CD4-positive, CD25-positive, alpha-beta regulatory T cell (primary cell): ENCODE measurements around the gene ENO2. TPM values are rescaled to one million over a fixed set of nuclear protein-coding genes. Genes with fewer than 3 reads are reported as not detected.

Experiments
- ATAC-seq, 2 donors: fragments of 150-1000 bp; cut with Tn5 transposase; one replicate each; pipeline ENCODE4 v1.10.0; 2021; ENCODE audit warnings: low read depth in 2 of 2, moderate number of reproducible peaks in 2 of 2, moderate library complexity in 1 of 2
- DNase-seq, 3 donors: peaks; one replicate each; pipeline versions ENCODE4 v3.0.0 to v3.0.0-alpha.2; 2012 to 2022; ENCODE audit warnings: mixed read lengths in 1 of 3
- H3K27ac ChIP-seq: one replicate; pipeline ENCODE4 v1.7.0; 2013; ENCODE audit warnings: mild to moderate bottlenecking, low read length; ENCODE audit not compliant: insufficient read depth, poor library complexity, severe bottlenecking
- H3K27me3 ChIP-seq: one replicate; pipeline ENCODE4 v1.7.0; 2013; ENCODE audit warnings: low read length; ENCODE audit not compliant: control insufficient read depth, insufficient read depth
- H3K36me3 ChIP-seq: one replicate; pipeline ENCODE4 v1.7.0; 2013; ENCODE audit warnings: mild to moderate bottlenecking, low read length, moderate library complexity; ENCODE audit not compliant: control insufficient read depth, insufficient read depth
- H3K4me1 ChIP-seq: 2 replicates; pipeline ENCODE4 v1.7.0; 2013; ENCODE audit warnings: mild to moderate bottlenecking, low read length; ENCODE audit not compliant: insufficient read depth, control insufficient read depth, poor library complexity, severe bottlenecking
- H3K4me3 ChIP-seq: one replicate; pipeline ENCODE4 v1.7.0; 2013; ENCODE audit warnings: low read depth, mild to moderate bottlenecking, low read length, moderate library complexity
- H3K9me3 ChIP-seq, 2 experiments: 1 replicate in 1 of 2; 2 replicates in 1 of 2; pipeline ENCODE4 v1.7.0; 2013; ENCODE audit warnings: low read length in 2 of 2, mild to moderate bottlenecking in 1 of 2, moderate library complexity in 1 of 2; ENCODE audit not compliant: control insufficient read depth in 2 of 2
- H3K27ac Mint-ChIP-seq, 3 donors: one replicate each; pipeline ENCODE4 v1.8.0; 2020 to 2022; ENCODE audit warnings: mild to moderate bottlenecking in 3 of 3, mixed read lengths in 3 of 3, moderate library complexity in 2 of 3
- H3K27me3 Mint-ChIP-seq: one replicate; pipeline ENCODE4 v1.8.0; 2022; ENCODE audit warnings: mild to moderate bottlenecking, mixed read lengths
- H3K36me3 Mint-ChIP-seq: one replicate; pipeline ENCODE4 v1.8.0; 2020; ENCODE audit warnings: mixed read lengths
- H3K4me1 Mint-ChIP-seq, 4 donors: one replicate each; pipeline ENCODE4 v1.8.0; 2020 to 2022; ENCODE audit warnings: mixed read lengths in 4 of 4, mild to moderate bottlenecking in 1 of 4
- H3K4me3 Mint-ChIP-seq, 4 donors: one replicate each; pipeline ENCODE4 v1.8.0; 2020 to 2022; ENCODE audit warnings: mild to moderate bottlenecking in 4 of 4, mixed read lengths in 4 of 4, moderate library complexity in 3 of 4
- H3K9me3 Mint-ChIP-seq, 7 donors: one replicate each; pipeline ENCODE4 v1.8.0; 2020 to 2022; ENCODE audit warnings: mixed read lengths in 7 of 7, mild to moderate bottlenecking in 3 of 7, moderate library complexity in 2 of 7
- polyA plus RNA-seq, 4 donors: library from polyadenylated mRNA; unstranded; fragments of 300-500 nt; fragmentation: Illumina TruSeq; gene quantifications; one replicate each; pipeline ENCODE4 v1.2.3, GENCODE V29; 2021
- total RNA-seq: library from RNA; stranded (reverse); gene quantifications from one replicate; pipeline ENCODE4 v1.2.3, GENCODE V29; 2022

The ENO2 gene
- total and polyA plus RNA-seq, 5 donors from 2014 or later: 18.1 to 88.2 (median 23.2) TPM

DNA sequence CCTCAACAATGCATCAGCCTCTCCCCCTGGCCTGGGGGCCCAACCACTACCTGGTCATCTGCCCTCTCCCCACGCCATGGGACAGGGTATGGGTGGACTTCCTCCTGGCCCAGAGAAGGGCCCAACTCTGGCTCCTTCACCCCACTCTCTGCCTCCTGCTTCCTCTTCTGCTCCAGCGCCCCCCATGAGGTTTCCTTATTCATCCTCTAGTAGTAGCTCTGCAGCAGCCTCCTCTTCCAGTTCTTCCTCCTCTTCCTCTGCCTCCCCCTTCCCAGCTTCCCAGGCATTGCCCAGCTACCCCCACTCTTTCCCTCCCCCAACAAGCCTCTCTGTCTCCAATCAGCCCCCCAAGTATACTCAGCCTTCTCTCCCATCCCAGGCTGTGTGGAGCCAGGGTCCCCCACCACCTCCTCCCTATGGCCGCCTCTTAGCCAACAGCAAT, 21.8 kb downstream of the ENO2 start:
- no peaks in the 10 kb centered on the region for H3K9me3 ChIP-seq
- H3K36me3 ChIP-seq: peaks cover 5% of the 10 kb centered on the region
- no peaks in the 10 kb centered on the region for H3K9me3 Mint-ChIP-seq
- H3K27ac Mint-ChIP-seq: peak overlapping the region; percentile 91 to 97 (median 95)
- peak overlapping the region; percentile 93 for H3K27ac ChIP-seq
- H3K4me1 ChIP-seq: peaks cover 34% of the 10 kb centered on the region
- no peak overlapping the region for H3K4me3 ChIP-seq
- H3K4me1 Mint-ChIP-seq: peaks cover 4 to 67% (median 28%) of the 10 kb centered on the region in 4 donors
- H3K4me3 Mint-ChIP-seq: peak overlapping the region; percentile 84 to 94 (median 89)
- no peaks in the 10 kb centered on the region for H3K27me3 Mint-ChIP-seq
- ATAC-seq: no peak
- no peak for DNase-seq
- H3K27me3 ChIP-seq: no peaks in the 10 kb centered on the region
- H3K36me3 Mint-ChIP-seq: peaks cover 12% of the 10 kb centered on the region

DNA sequence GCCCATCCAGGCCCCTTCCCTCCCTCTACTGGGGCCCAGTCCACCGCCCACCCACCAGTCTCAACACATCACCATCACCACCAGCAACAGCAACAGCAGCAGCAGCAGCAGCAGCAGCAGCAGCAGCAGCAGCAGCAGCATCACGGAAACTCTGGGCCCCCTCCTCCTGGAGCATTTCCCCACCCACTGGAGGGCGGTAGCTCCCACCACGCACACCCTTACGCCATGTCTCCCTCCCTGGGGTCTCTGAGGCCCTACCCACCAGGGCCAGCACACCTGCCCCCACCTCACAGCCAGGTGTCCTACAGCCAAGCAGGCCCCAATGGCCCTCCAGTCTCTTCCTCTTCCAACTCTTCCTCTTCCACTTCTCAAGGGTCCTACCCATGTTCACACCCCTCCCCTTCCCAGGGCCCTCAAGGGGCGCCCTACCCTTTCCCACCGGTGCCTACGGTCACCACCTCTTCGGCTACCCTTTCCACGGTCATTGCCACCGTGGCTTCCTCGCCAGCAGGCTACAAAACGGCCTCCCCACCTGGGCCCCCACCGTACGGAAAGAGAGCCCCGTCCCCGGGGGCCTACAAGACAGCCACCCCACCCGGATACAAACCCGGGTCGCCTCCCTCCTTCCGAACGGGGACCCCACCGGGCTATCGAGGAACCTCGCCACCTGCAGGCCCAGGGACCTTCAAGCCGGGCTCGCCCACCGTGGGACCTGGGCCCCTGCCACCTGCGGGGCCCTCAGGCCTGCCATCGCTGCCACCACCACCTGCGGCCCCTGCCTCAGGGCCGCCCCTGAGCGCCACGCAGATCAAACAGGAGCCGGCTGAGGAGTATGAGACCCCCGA, 22.5 kb downstream of the ENO2 start:
- ATAC-seq (no peak), DNase-seq (peak; percentile 48 to 71 (median 57))
- H3K4me1 ChIP-seq: peaks cover 34% of the 10 kb centered on the region
- H3K27ac ChIP-seq: peak overlapping the region; percentile 93
- peak overlapping the region; percentile 41 for H3K4me3 ChIP-seq
- no peaks in the 10 kb centered on the region for H3K9me3 ChIP-seq
- no peaks in the 10 kb centered on the region for H3K9me3 Mint-ChIP-seq
- H3K4me3 Mint-ChIP-seq: peak overlapping the region; percentile 84 to 94 (median 89)
- no peaks in the 10 kb centered on the region for H3K27me3 ChIP-seq
- H3K27me3 Mint-ChIP-seq: no peaks in the 10 kb centered on the region
- H3K4me1 Mint-ChIP-seq: peaks cover 4 to 64% (median 28%) of the 10 kb centered on the region in 4 donors
- peaks cover 12% of the 10 kb centered on the region for H3K36me3 Mint-ChIP-seq
- H3K27ac Mint-ChIP-seq: peak overlapping the region; percentile 91 to 97 (median 95)
- H3K36me3 ChIP-seq: peaks cover 5% of the 10 kb centered on the region

DNA sequence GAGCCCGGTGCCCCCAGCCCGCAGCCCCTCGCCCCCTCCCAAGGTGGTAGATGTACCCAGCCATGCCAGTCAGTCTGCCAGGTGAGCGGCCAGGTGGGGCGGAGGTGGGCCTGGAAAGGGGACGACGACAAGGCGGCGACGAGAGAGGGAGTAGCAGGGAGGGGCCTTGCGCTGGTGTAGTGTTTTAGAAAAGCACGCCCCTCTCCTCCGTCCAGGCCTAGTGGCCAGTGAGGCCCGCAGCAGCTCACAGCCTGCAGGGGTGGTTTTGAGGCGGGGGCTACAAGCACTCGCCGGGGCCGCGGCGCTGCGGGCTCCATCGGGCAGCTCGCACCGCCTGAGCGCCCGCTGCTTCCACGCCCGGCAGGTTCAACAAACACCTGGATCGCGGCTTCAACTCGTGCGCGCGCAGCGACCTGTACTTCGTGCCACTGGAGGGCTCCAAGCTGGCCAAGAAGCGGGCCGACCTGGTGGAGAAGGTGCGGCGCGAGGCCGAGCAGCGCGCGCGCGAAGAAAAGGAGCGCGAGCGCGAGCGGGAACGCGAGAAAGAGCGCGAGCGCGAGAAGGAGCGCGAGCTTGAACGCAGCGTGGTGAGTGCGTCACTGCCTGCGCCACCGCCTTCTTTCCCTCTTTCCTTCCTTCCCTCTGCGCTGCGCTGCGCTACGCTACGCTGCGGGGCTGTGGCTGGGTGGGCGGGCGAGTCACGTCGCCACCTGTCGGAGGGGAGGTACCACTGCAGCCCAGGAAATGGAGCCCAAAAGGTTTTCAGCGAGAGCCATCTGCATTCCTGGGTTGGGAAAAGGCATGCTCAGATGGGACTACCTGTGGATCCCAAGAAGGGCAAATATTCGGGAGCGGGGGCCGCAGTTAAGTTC, 23.3 kb downstream of the ENO2 start:
- H3K27ac ChIP-seq: peak overlapping the region; percentile 93
- no peaks in the 10 kb centered on the region for H3K9me3 Mint-ChIP-seq
- H3K36me3 Mint-ChIP-seq: peaks cover 12% of the 10 kb centered on the region
- H3K27ac Mint-ChIP-seq: peak overlapping the region; percentile 91 to 97 (median 97)
- H3K27me3 Mint-ChIP-seq: no peaks in the 10 kb centered on the region
- H3K4me1 Mint-ChIP-seq: peaks cover 3 to 61% (median 22%) of the 10 kb centered on the region in 4 donors
- H3K4me3 ChIP-seq: peak overlapping the region; percentile 44
- DNase-seq (peak; percentile 89 to 97 (median 94)), ATAC-seq (peak; percentile 95 to 96)
- H3K27me3 ChIP-seq: no peaks in the 10 kb centered on the region
- peaks cover 30% of the 10 kb centered on the region for H3K4me1 ChIP-seq
- peaks cover 5% of the 10 kb centered on the region for H3K36me3 ChIP-seq
- H3K9me3 ChIP-seq: no peaks in the 10 kb centered on the region
- peak overlapping the region; percentile 84 to 94 (median 89) for H3K4me3 Mint-ChIP-seq

DNA sequence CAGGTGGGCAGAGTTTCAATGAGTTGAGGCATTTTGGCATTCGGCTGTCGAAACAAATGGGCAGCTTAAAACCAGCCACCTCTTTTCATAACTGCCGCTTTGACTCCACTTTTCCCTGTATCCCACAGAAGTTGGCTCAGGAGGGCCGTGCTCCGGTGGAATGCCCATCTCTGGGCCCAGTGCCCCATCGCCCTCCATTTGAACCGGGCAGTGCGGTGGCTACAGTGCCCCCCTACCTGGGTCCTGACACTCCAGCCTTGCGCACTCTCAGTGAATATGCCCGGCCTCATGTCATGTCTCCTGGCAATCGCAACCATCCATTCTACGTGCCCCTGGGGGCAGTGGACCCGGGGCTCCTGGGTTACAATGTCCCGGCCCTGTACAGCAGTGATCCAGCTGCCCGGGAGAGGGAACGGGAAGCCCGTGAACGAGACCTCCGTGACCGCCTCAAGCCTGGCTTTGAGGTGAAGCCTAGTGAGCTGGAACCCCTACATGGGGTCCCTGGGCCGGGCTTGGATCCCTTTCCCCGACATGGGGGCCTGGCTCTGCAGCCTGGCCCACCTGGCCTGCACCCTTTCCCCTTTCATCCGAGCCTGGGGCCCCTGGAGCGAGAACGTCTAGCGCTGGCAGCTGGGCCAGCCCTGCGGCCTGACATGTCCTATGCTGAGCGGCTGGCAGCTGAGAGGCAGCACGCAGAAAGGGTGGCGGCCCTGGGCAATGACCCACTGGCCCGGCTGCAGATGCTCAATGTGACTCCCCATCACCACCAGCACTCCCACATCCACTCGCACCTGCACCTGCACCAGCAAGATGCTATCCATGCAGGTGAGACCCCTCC, 24.2 kb downstream of the ENO2 start:
- ATAC-seq: no peak
- Histone ChIP-seq H3K9me3 (no peaks in the 10 kb centered on the region), H3K4me1 (peaks cover 38% of the 10 kb centered on the region), H3K4me3 (peak overlapping the region; percentile 44), H3K27me3 (no peaks in the 10 kb centered on the region), H3K36me3 (peaks cover 5% of the 10 kb centered on the region), H3K27ac (peak overlapping the region; percentile 93)
- H3K4me1 Mint-ChIP-seq: peaks cover 3 to 64% (median 21%) of the 10 kb centered on the region in 4 donors
- no peak for DNase-seq
- no peaks in the 10 kb centered on the region for H3K27me3 Mint-ChIP-seq
- peaks cover 12% of the 10 kb centered on the region for H3K36me3 Mint-ChIP-seq
- H3K4me3 Mint-ChIP-seq: peak overlapping the region in 3 of 4 donors; percentile 84 to 90 (median 88)
- H3K27ac Mint-ChIP-seq: peak overlapping the region; percentile 77 to 97 (median 94)
- H3K9me3 Mint-ChIP-seq: no peaks in the 10 kb centered on the region

DNA sequence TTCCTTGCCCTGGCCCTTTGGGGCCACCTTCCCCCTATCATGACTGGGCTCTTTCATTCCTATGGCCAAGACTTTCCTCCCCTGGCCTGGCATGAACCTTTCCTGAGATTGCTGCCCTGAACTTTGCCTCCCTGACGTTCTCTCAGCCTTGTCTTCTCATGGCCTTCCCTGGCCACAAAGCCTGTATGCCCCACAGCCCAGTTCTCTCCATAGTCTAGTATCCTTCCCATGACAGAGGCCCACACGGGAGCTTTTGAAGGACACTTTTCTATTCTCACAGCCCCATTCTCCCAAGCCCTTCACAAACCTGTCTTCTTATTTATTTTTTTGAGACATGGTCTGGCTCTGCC, 24.8 kb downstream of the ENO2 start:
- peak overlapping the region in 3 of 4 donors; percentile 39 to 67 (median 61) for H3K4me3 Mint-ChIP-seq
- H3K27me3 ChIP-seq: no peaks in the 10 kb centered on the region
- no peak overlapping the region for H3K4me3 ChIP-seq
- H3K4me1 ChIP-seq: peaks cover 44% of the 10 kb centered on the region
- H3K36me3 Mint-ChIP-seq: peaks cover 9% of the 10 kb centered on the region
- H3K9me3 Mint-ChIP-seq: no peaks in the 10 kb centered on the region
- peak overlapping the region; percentile 70 to 94 (median 77) for H3K27ac Mint-ChIP-seq
- no peak overlapping the region for H3K27ac ChIP-seq
- ATAC-seq (no peak), DNase-seq (no peak)
- no peaks in the 10 kb centered on the region for H3K27me3 Mint-ChIP-seq
- peaks cover 6 to 59% (median 18%) of the 10 kb centered on the region in 4 donors for H3K4me1 Mint-ChIP-seq
- no peaks in the 10 kb centered on the region for H3K9me3 ChIP-seq
- peaks cover 5% of the 10 kb centered on the region for H3K36me3 ChIP-seq

DNA sequence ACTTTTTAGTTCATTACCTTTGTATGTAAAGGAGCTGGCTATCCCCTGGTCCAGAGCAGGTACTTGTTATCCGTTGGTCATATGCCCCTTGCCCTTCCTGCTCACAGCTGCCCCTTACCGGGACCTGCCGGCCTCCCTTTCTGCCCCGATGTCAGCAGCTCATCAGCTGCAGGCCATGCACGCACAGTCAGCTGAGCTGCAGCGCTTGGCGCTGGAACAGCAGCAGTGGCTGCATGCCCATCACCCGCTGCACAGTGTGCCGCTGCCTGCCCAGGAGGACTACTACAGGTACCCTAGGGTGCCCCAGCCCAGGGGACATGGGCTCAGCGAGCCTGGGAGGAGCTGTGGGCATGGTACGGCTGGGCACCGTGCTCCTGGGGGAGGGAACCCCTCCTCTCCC, 26.9 kb downstream of the ENO2 start:
- no peak overlapping the region for H3K4me3 ChIP-seq
- no peak overlapping the region for H3K27ac ChIP-seq
- H3K9me3 ChIP-seq: no peaks in the 10 kb centered on the region
- Mint-ChIP-seq H3K4me1 (peaks cover 6 to 63% (median 19%) of the 10 kb centered on the region in 4 donors), H3K4me3 (peak overlapping the region in 2 of 4 donors; percentile 59 to 83), H3K9me3 (no peaks in the 10 kb centered on the region), H3K27ac (peak overlapping the region in 2 of 3 donors; percentile 52 to 63), H3K27me3 (no peaks in the 10 kb centered on the region), H3K36me3 (no peaks in the 10 kb centered on the region)
- DNase-seq (no peak), ATAC-seq (no peak)
- no peaks in the 10 kb centered on the region for H3K36me3 ChIP-seq
- peaks cover 59% of the 10 kb centered on the region for H3K4me1 ChIP-seq
- no peaks in the 10 kb centered on the region for H3K27me3 ChIP-seq

DNA sequence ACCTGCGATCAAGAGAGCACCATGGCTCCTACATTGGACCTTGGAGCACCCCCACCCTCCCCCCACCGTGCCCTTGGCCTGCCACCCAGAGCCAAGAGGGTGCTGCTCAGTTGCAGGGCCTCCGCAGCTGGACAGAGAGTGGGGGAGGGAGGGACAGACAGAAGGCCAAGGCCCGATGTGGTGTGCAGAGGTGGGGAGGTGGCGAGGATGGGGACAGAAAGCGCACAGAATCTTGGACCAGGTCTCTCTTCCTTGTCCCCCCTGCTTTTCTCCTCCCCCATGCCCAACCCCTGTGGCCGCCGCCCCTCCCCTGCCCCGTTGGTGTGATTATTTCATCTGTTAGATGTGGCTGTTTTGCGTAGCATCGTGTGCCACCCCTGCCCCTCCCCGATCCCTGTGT, 27.4 kb downstream of the ENO2 start:
- no peaks in the 10 kb centered on the region for H3K9me3 ChIP-seq
- Mint-ChIP-seq H3K4me1 (peaks cover 6 to 63% (median 19%) of the 10 kb centered on the region in 4 donors), H3K27me3 (no peaks in the 10 kb centered on the region), H3K4me3 (peak overlapping the region in 1 of 4 donors; percentile 88), H3K9me3 (no peaks in the 10 kb centered on the region), H3K27ac (peak overlapping the region in 1 of 3 donors; percentile 97), H3K36me3 (no peaks in the 10 kb centered on the region)
- no peak overlapping the region for H3K4me3 ChIP-seq
- ATAC-seq (no peak), DNase-seq (no peak)
- H3K27me3 ChIP-seq: no peaks in the 10 kb centered on the region
- peaks cover 59% of the 10 kb centered on the region for H3K4me1 ChIP-seq
- no peak overlapping the region for H3K27ac ChIP-seq
- no peaks in the 10 kb centered on the region for H3K36me3 ChIP-seq
